Loucy (cell line): Measurements from ENCODE around the gene COA1.

ENCODE experiments used
- CTCF ChIP-seq: fragments of 200-600 bp; sonication (generic); conservative IDR thresholded peaks from 2 replicates; pipeline ENCODE4 v1.5.1; 2014; ENCODE audit warnings: mild to moderate bottlenecking, antibody characterized with exemption, low read length
- EZH2phosphoT487 ChIP-seq: fragments of 200-600 bp; IDR thresholded peaks from 2 replicates; pipeline ENCODE4 v1.6.1; 2018; ENCODE audit warnings: antibody characterized with exemption, mild to moderate bottlenecking, moderate library complexity, borderline replicate concordance

- TF ChIP-seq CTCF = no peak
- no peak for TF ChIP-seq EZH2phosphoT487
Observed at GRCh38 chr7:43625980-43626379, 103.3 kb downstream of the COA1 start.
